HG02759 (cell line): ENCODE measurements around the gene TLDC2.

Experiments
- ATAC-seq: cut with Tn5 transposase; IDR thresholded peaks from one replicate; pipeline ENCODE4 v1.9.1; 2021; ENCODE audit warnings: mild to moderate bottlenecking, moderate library complexity; ENCODE audit not compliant: unreplicated experiment

Gene TLDC2

DNA sequence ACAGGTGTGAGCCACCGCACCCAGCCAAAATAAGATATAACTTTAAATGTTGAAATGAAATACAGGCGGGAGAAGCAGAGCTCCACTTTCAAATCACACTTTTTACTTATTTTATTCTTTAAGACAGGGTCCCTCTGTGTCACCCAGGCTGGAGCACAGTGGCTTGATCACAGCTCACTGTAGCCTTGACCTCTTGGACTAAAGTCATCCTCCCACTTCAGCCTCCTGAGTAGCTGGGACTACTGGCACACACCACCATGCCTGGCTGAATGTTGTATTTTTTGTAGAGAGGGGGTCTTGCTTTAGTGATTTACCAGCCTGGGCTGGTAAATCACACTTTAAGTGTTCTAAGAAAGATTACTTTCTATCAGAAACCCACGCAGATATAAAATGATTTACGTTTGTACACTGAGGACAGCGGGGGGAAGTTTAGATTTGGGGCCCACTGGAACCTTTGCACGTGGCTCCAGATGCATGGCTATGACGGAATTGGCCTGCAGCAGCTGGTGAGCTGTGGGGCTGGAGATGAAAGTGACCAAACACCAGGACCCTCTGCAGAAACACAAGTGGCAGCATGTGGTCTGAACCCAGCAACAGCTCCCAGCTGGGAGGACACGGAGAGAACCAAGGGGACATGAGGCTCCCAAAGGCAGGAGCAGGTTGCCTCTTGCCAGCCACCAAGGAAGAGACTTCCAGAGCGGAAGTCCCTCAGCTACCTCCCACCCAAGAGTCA lies 26.4 kb upstream of the TLDC2 start:
- no peak for ATAC-seq

GRCh38 chr20:36850759-36851158 lies 25.2 kb upstream of the TLDC2 start:
- no peak for ATAC-seq

GRCh38 chr20:36851490-36851889 lies 24.4 kb upstream of the TLDC2 start:
- ATAC-seq: no peak

DNA sequence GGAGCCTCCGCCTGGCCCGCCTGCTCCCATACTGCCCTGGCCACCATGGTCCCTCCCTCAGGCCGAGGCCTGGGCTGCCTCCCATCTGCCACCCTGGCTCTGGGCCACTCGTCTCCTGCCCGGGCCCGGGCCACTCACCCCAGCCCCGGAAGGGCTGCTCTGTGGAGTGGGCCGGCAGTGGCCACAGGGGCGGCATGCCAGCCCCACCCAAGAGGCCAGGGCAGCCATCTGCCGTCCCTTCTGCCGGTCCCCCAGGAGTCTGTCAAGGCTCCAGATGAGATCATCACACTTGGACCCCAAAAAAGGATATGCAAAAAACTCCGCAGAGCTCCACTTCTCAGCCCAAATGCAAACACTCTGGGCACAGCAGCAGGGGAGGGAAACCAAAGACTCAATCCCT lies 23.8 kb upstream of the TLDC2 start:
- peak; percentile 60 for ATAC-seq

- no peak for ATAC-seq
These were observed 21.3 kb upstream of the TLDC2 start for GRCh38 chr20:36854348-36855240.

DNA sequence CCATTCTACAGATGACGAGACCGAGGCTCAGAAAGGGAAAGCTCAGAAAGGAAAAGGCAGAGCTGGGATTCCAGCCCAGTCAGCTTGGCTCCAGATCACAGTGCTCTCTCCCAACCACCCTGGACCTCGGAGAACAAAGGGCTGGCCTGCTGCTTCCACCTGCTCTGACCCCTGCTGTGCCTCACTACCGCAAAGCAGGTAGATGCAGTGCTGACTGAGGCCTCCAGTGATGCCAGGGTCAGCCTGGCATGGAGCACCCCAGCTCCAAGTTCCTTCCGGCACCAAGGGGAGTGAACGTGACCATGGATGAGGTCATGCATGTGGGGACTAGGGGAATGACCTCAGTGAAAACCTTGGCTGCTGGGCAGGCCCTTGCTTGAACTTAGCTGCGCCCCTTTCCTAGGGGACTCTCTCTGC lies 20.7 kb upstream of the TLDC2 start:
- no peak for ATAC-seq

- ATAC-seq: no peak
These were observed 19.7 kb upstream of the TLDC2 start for GRCh38 chr20:36856195-36856594.

DNA sequence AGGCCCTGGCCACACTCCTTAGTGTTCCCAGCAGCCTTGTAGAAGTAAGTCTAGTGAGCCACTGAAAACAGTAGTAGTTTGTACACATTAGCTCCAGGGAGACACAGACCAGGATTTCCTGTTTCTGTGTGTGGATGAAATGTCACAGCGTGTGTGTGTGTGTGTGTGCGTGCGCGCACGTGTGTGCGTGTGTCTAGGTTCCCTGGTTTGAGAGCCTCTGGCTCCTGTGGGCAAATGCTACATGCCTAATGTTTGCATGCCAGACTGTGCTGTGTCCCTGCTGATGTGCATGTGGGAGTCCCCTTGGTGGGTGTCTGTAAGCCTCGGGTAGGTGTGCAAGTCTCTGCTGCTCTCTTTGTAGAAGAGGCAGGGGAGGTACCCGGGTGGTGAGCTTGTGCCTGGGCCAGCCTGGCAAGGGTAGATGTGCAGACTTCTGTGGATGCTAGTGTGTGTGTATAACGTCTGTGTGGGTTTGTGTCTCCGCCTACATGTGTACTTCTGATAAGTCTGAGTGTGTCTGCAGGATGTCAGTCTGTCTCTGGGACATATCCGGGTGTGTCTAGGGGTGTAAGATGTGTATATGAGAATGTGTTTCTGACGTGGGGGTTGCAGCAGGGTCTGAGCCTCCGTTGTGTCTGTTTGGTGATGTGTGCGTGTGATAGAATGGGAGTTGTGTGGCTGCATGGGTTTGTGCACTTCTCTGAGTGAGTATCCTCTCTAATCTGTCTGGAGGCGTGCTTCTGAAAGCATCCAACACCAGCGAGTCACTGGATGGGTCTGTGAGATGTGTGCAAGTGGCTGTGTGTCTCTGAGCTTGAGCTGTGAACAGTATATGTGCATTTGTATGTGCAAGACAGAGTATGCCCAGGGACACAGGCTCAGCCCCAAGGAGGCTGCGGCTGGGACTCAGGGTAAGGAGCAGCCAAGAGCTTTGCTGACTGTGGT lies 19.0 kb upstream of the TLDC2 start:
- ATAC-seq: no peak

DNA sequence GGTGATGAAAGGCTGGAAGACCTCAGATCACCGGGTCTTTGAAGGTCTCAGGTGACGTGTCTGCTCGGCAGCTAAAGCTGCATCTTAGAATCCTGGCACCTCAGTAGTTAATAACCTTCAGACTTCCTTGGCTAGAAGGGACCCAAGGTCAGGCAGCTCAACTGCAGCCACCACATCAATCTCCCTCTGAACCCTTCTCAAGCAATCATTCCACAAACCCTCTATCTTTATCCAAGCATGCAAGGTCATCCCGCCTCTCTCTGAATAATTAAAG lies 16.7 kb upstream of the TLDC2 start:
- ATAC-seq: no peak

- ATAC-seq: no peak
These were observed 16.1 kb upstream of the TLDC2 start for GRCh38 chr20:36859700-36860330.

DNA sequence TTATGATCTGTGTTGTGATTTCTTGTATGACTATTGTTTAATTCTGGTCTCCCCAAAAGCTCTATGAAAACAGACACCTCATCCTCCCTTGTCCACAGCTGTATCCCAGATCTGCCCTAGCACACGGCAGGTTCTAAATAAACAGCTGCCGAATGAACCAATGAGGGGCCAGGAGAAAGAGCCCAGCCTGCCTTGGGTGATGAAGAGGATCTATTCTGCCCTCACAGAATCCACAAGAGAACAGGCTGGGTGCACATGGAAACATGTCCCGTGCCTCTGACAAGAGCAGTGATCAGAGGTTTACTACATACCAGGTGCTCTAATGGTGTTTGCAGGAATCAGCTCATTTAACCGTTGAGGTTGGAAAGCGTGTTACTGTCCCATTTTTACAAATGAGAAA lies 15.6 kb upstream of the TLDC2 start:
- no peak for ATAC-seq

GRCh38 chr20:36860811-36861624 lies 14.9 kb upstream of the TLDC2 start:
- no peak for ATAC-seq

GRCh38 chr20:36861625-36861874 lies 14.4 kb upstream of the TLDC2 start:
- ATAC-seq: no peak

- no peak for ATAC-seq
These were observed 13.8 kb upstream of the TLDC2 start for GRCh38 chr20:36861875-36862801.

- peak; percentile 58 for ATAC-seq
These were observed 12.9 kb upstream of the TLDC2 start for GRCh38 chr20:36862857-36863668.

GRCh38 chr20:36865076-36865860 lies 10.7 kb upstream of the TLDC2 start:
- no peak for ATAC-seq

GRCh38 chr20:36865861-36866149 lies 10.1 kb upstream of the TLDC2 start:
- no peak for ATAC-seq

- ATAC-seq: no peak
These were observed 9.8 kb upstream of the TLDC2 start for GRCh38 chr20:36866164-36866563.
